Vagina (tissue), 2 donors: Measurements from ENCODE around the gene ADM5.

Experiments used
- POLR2AphosphoS5 ChIP-seq, 2 donors: sonication (generic); formaldehyde crosslinking; IDR thresholded peaks; one replicate each; pipeline ENCODE4 v1.9.0; 2017; ENCODE audit warnings: antibody characterized with exemption in 2 of 2, mild to moderate bottlenecking in 2 of 2, low read depth in 1 of 2; ENCODE audit not compliant: insufficient read depth in 1 of 2
- TF ChIP-seq, protein P1 (sequence below), 3 experiments: fragments of 450-650 bp in 2 of 3; fragments of 200-600 bp in 1 of 3; sonication (generic) in 1 of 3; IDR thresholded peaks; one replicate each; pipeline ENCODE4 v1.5.1; 2017 to 2019; ENCODE audit warnings: antibody characterized with exemption in 3 of 3, mild to moderate bottlenecking in 2 of 3, moderate library complexity in 2 of 3

DNA sequence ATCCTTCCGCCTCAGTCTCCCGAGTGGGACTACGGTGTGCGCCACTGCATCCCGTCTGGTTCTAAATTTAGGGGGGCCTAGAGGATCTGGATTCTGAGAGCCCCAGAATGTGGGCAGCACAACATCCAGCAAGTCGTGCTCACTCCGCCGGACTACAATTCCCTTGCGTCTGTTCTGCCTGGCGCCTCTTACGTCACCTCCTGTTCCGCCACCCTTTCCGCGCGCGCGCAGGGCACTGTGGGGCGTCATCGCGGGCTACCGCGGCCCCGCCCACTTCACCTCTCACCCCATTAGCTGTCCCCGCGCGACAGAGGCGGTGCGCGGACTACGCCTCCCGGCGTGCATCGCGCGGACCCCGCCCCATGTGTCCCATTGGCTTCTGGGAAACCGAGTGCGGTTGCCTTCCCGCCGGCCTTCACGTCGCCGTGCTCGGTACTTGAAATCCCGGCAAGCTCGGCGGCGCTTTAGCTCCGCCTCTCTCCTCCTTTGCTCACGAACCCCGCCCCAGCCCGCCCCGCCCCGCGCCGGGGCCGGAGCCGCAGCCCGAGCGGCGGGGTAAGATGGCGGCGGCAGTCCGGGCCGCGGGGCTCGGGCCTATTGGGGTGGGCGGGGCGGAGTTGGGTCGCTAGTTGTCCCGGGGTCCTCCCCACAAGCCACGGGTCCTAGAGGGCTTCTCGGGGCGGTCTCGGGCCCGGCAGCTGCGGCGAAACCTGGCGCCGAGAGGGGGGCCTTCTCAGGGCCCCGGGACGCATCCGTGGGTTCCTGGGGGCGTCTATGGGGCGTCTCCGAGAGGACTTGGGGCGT lies 47.5 kb upstream of the ADM5 start, which contains the start of gene SCAF1:
- TF ChIP-seq POLR2AphosphoS5 (IDR thresholded peaks at IDR 0.05; ENCODE audit: insufficient read depth in 1 of 2, low read depth in 1 of 2), result peak; percentile 99 to 100
- TF ChIP-seq, protein P1, sequence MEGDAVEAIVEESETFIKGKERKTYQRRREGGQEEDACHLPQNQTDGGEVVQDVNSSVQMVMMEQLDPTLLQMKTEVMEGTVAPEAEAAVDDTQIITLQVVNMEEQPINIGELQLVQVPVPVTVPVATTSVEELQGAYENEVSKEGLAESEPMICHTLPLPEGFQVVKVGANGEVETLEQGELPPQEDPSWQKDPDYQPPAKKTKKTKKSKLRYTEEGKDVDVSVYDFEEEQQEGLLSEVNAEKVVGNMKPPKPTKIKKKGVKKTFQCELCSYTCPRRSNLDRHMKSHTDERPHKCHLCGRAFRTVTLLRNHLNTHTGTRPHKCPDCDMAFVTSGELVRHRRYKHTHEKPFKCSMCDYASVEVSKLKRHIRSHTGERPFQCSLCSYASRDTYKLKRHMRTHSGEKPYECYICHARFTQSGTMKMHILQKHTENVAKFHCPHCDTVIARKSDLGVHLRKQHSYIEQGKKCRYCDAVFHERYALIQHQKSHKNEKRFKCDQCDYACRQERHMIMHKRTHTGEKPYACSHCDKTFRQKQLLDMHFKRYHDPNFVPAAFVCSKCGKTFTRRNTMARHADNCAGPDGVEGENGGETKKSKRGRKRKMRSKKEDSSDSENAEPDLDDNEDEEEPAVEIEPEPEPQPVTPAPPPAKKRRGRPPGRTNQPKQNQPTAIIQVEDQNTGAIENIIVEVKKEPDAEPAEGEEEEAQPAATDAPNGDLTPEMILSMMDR (IDR thresholded peaks at IDR 0.05), result no peak
